GM18507 (cell line): ENCODE data around the gene HELZ2.

Experiments used
- DNase-seq: peaks from one replicate; pipeline ENCODE4 v3.0.0; 2011; ENCODE audit warnings: low read depth; ENCODE audit not compliant: insufficient read length; ENCODE audit errors: extremely low spot score
- FAIRE-seq: peaks from 2 replicates; lab custom pipeline; 2011; peaks lifted over from hg19 to GRCh38; lab: Jason Lieb, UNC

HELZ2 gene

GRCh38 chr20:63531686-63532448 lies 42.2 kb downstream of the HELZ2 start:
- no peak for DNase-seq
- no peak for FAIRE-seq

GRCh38 chr20:63530788-63531160 lies 43.3 kb downstream of the HELZ2 start:
- no peak for DNase-seq
- no peak for FAIRE-seq

- DNase-seq (no peak), FAIRE-seq (no peak)
Measured at GRCh38 chr20:63529861-63530787, 43.9 kb downstream of the HELZ2 start.

- FAIRE-seq, result no peak
- no peak for DNase-seq
Measured at GRCh38 chr20:63529180-63529860, 44.7 kb downstream of the HELZ2 start.

- DNase-seq, result no peak
- no peak for FAIRE-seq
Measured at GRCh38 chr20:63527184-63527583, 46.9 kb downstream of the HELZ2 start.

GRCh38 chr20:63525971-63526370 lies 48.1 kb downstream of the HELZ2 start:
- no peak for FAIRE-seq
- DNase-seq, result no peak

- no peak for DNase-seq
- no peak for FAIRE-seq
Measured at GRCh38 chr20:63525185-63525584, 48.9 kb downstream of the HELZ2 start.
